Ovary (tissue), 9 donors: ENCODE data around the gene DHFR. TPM values are rescaled to one million over a fixed set of nuclear protein-coding genes. Genes with fewer than 3 reads are reported as not detected.

Source experiments
- DNase-seq, 5 donors: peaks; one replicate each; pipeline ENCODE4 v3.0.0-alpha.2; 2019 to 2020
- H3K27ac ChIP-seq, 2 donors: fragments of 200-600 bp; one replicate each; pipeline versions ENCODE4 v1.5.1 to v1.8.0; 2019 to 2022
- H3K27me3 ChIP-seq: fragments of 200-600 bp; one replicate; pipeline ENCODE4 v1.8.0; 2022
- H3K36me3 ChIP-seq: fragments of 200-600 bp; sonication (generic); one replicate; pipeline ENCODE4 v1.5.1; 2019
- H3K4me1 ChIP-seq: one replicate; pipeline ENCODE4 v1.8.1; 2013; ENCODE audit warnings: mild to moderate bottlenecking, moderate library complexity; ENCODE audit not compliant: insufficient read depth
- H3K4me3 ChIP-seq: fragments of 200-600 bp; sonication (generic); one replicate; pipeline ENCODE4 v1.5.1; 2017
- H3K9me3 ChIP-seq, 2 donors: fragments of 200-600 bp in 1 of 2; sonication (generic) in 1 of 2; one replicate each; pipeline versions ENCODE4 v1.5.1 to v1.8.1; 2013 to 2019; ENCODE audit warnings: mild to moderate bottlenecking in 1 of 2, moderate library complexity in 1 of 2
- CTCF ChIP-seq, 3 donors: fragments of 450-650 bp in 2 of 3; fragments of 200-600 bp in 1 of 3; IDR thresholded peaks; one replicate each; pipeline versions ENCODE4 v1.5.1 to v1.8.0; 2016 to 2022; ENCODE audit warnings: antibody characterized with exemption in 3 of 3, mild to moderate bottlenecking in 1 of 3
- EP300 ChIP-seq: sonication (generic); formaldehyde crosslinking; IDR thresholded peaks from one replicate; pipeline ENCODE4 v1.6.1; 2017; ENCODE audit warnings: antibody characterized with exemption
- POLR2A ChIP-seq: fragments of 450-650 bp; IDR thresholded peaks from one replicate; pipeline ENCODE4 v1.6.1; 2017; ENCODE audit warnings: antibody characterized with exemption, mild to moderate bottlenecking, moderate library complexity
- WGBS, 3 donors: extraction: QIAGEN DNeasy Blood & Tissue Kit in 1 of 3; methylation state at CpG; one replicate each; pipeline versions ENCODE4 v1.1.5 to v1.1.7; 2013 to 2017; 5-methylcytosine and 5-hydroxymethylcytosine counted together
- intact Hi-C, 4 donors: fragments of 100-400 bp; cut with DNase I; formaldehyde crosslinking; loops; one replicate each; pipeline versions ENCODE4 v1.11.0 to v1.15.1; 2022 to 2023
- polyA plus RNA-seq, 2 donors: library from polyadenylated mRNA; stranded (reverse); fragments of 200-250 nt in 1 of 2; fragments of 350-450 nt in 1 of 2; fragmentation: Illumina TruSeq in 1 of 2; extraction: RNeasy Lipid Tissue Mini Kit (QIAGEN cat#74804) in 1 of 2; gene quantifications; one replicate each; pipeline ENCODE4 v1.2.3, GENCODE V29; 2013 to 2014
- total RNA-seq, 7 donors: library from RNA; depleted of rRNA in 2 of 7; stranded (reverse); fragments of >200 nt in 2 of 7; fragmentation: NEBNext Ultra II Directional in 3 of 7; extraction: Animal tissue kit (Norgen Biotek cat#: 25700) in 3 of 7; gene quantifications; one replicate each; pipeline versions ENCODE4 v1.1.0 to v1.2.4, GENCODE V29; 2016 to 2023
- donor health status: DM: no; HTN: no; CAD: no; lungs with moderate emphysema.
- donor health status: DM: no; HTN: no; CAD: no.
- donor health status: Bipolar disorder and iron deficiency.
- donor health status: DM: yes; HTN: yes; CAD: no.
- donor health status: DM: no; HTN: no; CAD: no.
- donor health status: DM: yes; HTN: yes; CAD: no.

The DHFR gene
- total and polyA plus RNA-seq, 9 donors, result 2.4 to 17.5 (median 8.6) TPM

- TF ChIP-seq POLR2A (no peak), EP300 (no peak), CTCF (IDR thresholded peaks at IDR 0.05) (no peak)
- Histone ChIP-seq H3K9me3 (no peaks in the 10 kb centered on the region), H3K4me3 (no peak overlapping the region), H3K36me3 (no peaks in the 10 kb centered on the region), H3K4me1 (no peaks in the 10 kb centered on the region), H3K27me3 (no peaks in the 10 kb centered on the region), H3K27ac (no peak overlapping the region)
- DNase-seq, result no peak
- intact Hi-C loops, result no loop called here
- WGBS, 3 donors, result 77 to 80% (median 78%) methylated on average over 2 of the region's 2 CpGs
Measured at GRCh38 chr5:80592761-80593160, 62.0 kb downstream of the DHFR start.

- no peak for DNase-seq
- H3K4me1 ChIP-seq, result no peaks in the 10 kb centered on the region
- intact Hi-C loops, result no loop called here
- WGBS, 3 donors, result 17 to 54% (median 23%) methylated on average over 1 of the region's 1 CpG
- no peak for TF ChIP-seq EP300
- TF ChIP-seq CTCF (IDR thresholded peaks at IDR 0.05), result no peak
- no peak for TF ChIP-seq POLR2A
- H3K27me3 ChIP-seq, result no peaks in the 10 kb centered on the region
- no peaks in the 10 kb centered on the region for H3K36me3 ChIP-seq
- H3K27ac ChIP-seq, result no peak overlapping the region
- no peaks in the 10 kb centered on the region for H3K9me3 ChIP-seq
- H3K4me3 ChIP-seq, result no peak overlapping the region
Measured at GRCh38 chr5:80592105-80592504, 62.7 kb downstream of the DHFR start.

GRCh38 chr5:80591352-80591751 lies 63.4 kb downstream of the DHFR start:
- Histone ChIP-seq H3K9me3 (no peaks in the 10 kb centered on the region), H3K36me3 (no peaks in the 10 kb centered on the region), H3K27ac (no peak overlapping the region), H3K4me3 (no peak overlapping the region), H3K27me3 (no peaks in the 10 kb centered on the region), H3K4me1 (no peaks in the 10 kb centered on the region)
- 83 to 89% (median 88%) methylated on average over 3 of the region's 3 CpGs for WGBS, 3 donors
- TF ChIP-seq POLR2A (no peak), EP300 (no peak), CTCF (IDR thresholded peaks at IDR 0.05) (no peak)
- intact Hi-C loops, result no loop called here
- DNase-seq, result no peak

- 70 to 79% (median 79%) methylated on average over 5 of the region's 5 CpGs for WGBS, 3 donors
- H3K36me3 ChIP-seq, result no peaks in the 10 kb centered on the region
- H3K9me3 ChIP-seq, result no peaks in the 10 kb centered on the region
- no peak overlapping the region for H3K27ac ChIP-seq
- H3K27me3 ChIP-seq, result no peaks in the 10 kb centered on the region
- H3K4me1 ChIP-seq, result no peaks in the 10 kb centered on the region
- DNase-seq, result no peak
- intact Hi-C loops, result no loop called here
- H3K4me3 ChIP-seq, result no peak overlapping the region
- TF ChIP-seq CTCF (IDR thresholded peaks at IDR 0.05) (no peak), POLR2A (no peak), EP300 (no peak)
Measured at GRCh38 chr5:80590766-80591165, 64.0 kb downstream of the DHFR start.
